ENCODE results near the gene SRC. TPM values are rescaled to one million over a fixed set of nuclear protein-coding genes. Genes with fewer than 3 reads are reported as not detected.

Gene SRC
- total and polyA plus RNA-seq, 2 donors (not counting 3 experiments of a cell fraction or from before 2014, with no cell fraction given) = 22.6 to 29.4 TPM

DNA sequence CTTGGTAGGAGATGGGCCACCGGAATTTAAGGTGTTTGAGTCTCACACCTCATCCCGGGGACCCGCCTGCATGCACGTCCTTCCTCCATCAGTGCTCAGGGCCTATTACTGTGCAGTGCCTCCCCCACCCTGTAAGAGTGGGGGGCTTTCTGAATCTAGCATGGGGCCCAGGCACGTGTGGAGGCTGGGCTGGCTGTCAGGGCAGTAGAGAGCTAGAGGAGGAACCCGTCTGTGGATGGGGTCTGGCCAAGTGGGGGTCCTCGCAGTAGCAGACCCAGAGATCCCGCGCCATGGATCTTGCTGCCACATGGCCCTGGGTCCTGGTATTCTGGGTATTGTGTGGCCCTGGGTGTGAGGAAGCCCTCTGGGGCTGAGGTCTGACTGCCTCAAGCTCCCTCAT is 42.9 kb downstream of the SRC start:
- CTCF ChIA-PET = no interaction called here
- Histone ChIP-seq H3K4me1 (ENCODE audit: control insufficient read depth, extremely low read depth, insufficient read depth, low read length) (peaks cover 7% of the 10 kb centered on the region), H2AFZ (ENCODE audit: low read depth, low read length) (no peak overlapping the region), H3K9me3 (replicated peaks; ENCODE audit: control insufficient read depth, insufficient read depth, low read length) (no peaks in the 10 kb centered on the region), H3K4me2 (ENCODE audit: insufficient read depth, low read length) (no peak overlapping the region), H3K4me3 (replicated peaks in 1 of 3; ENCODE audit: insufficient read depth in 1 of 3, low read depth in 1 of 3, low read length in 3 of 3) (no peak overlapping the region), H3K36me3 (ENCODE audit: control insufficient read depth in 2 of 2, extremely low read depth in 1 of 2, insufficient read depth in 2 of 2, low read length in 2 of 2) (peaks cover 0 to 12% of the 10 kb centered on the region in 2 experiments), H3K27me3 (ENCODE audit: control insufficient read depth in 2 of 2, insufficient read depth in 2 of 2, low read length in 2 of 2) (no peaks in the 10 kb centered on the region), H4K20me1 (replicated peaks; ENCODE audit: control insufficient read depth, extremely low read depth, insufficient read depth, low read length) (no peaks in the 10 kb centered on the region), H3K9ac (replicated peaks; ENCODE audit: extremely low read depth, insufficient read depth, low read length) (no peak overlapping the region), H3K27ac (ENCODE audit: insufficient read depth, low read depth, low read length) (no peak overlapping the region), H3K79me2 (ENCODE audit: control insufficient read depth, insufficient read depth, low read length) (no peaks in the 10 kb centered on the region), H3K9me1 (replicated peaks; ENCODE audit: control insufficient read depth, extremely low read depth, insufficient read depth, low read length) (no peaks in the 10 kb centered on the region)
- DNase-seq (ENCODE audit: low read depth, low spot score) (no peak), FAIRE-seq (no peak)
- dilution Hi-C loops (cut with MboI; ENCODE audit: extremely low pct_ligation_motif_present, low sequenced_read_pairs) = no loop called here
- POLR2A ChIA-PET = no interaction called here
- no TSS peak for BruUV-seq (replicated peaks)
- TF ChIP-seq JUN (IDR thresholded peaks at IDR 0.05; ENCODE audit: borderline replicate concordance, insufficient read depth, insufficient read length, low read depth) (no peak), POLR2AphosphoS5 (IDR thresholded peaks at IDR 0.05; ENCODE audit: insufficient read depth, low read depth, low read length) (no peak), POLR2A (IDR thresholded peaks at IDR 0.05; ENCODE audit: low read depth, low read length) (no peak), MYC (IDR thresholded peaks at IDR 0.05; ENCODE audit: low read depth, low read length) (no peak)
- TF ChIP-seq, protein P1, sequence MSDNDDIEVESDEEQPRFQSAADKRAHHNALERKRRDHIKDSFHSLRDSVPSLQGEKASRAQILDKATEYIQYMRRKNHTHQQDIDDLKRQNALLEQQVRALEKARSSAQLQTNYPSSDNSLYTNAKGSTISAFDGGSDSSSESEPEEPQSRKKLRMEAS (IDR thresholded peaks at IDR 0.05; ENCODE audit: insufficient read depth, insufficient read length) = no peak
- intact Hi-C loops (cut with micrococcal nuclease) = no loop called here

DNA sequence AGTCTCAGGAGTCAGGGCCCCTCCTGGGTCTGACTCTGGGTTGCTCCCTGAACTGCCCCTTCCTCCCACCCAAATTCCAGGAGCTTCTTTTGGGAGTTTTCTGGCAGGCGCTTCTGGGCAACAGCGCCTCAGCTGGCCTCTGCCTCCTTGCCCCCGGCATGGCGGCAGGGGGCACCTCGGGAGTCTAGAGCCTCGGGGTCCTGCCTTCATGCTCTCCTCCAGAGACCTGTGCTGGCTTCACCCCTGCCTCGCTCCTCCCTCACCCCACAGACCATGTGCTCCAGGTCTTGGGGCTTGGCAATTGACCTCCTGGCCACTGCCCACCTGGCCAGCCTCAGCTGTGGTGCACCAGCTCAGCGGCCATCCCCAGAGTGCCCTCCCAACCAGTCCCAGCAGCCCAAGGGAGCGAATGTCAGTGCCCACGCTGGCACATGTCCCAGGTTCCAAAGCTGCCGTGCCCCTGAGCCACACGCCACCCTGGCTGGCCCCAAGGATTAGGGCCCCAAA is 43.4 kb downstream of the SRC start:
- Histone ChIP-seq H3K36me3 (ENCODE audit: control insufficient read depth in 2 of 2, extremely low read depth in 1 of 2, insufficient read depth in 2 of 2, low read length in 2 of 2) (peaks cover 0 to 12% of the 10 kb centered on the region in 2 experiments), H3K27ac (ENCODE audit: insufficient read depth, low read depth, low read length) (no peak overlapping the region), H4K20me1 (replicated peaks; ENCODE audit: control insufficient read depth, extremely low read depth, insufficient read depth, low read length) (no peaks in the 10 kb centered on the region), H3K27me3 (ENCODE audit: control insufficient read depth in 2 of 2, insufficient read depth in 2 of 2, low read length in 2 of 2) (no peaks in the 10 kb centered on the region), H3K9me3 (replicated peaks; ENCODE audit: control insufficient read depth, insufficient read depth, low read length) (no peaks in the 10 kb centered on the region), H2AFZ (ENCODE audit: low read depth, low read length) (no peak overlapping the region), H3K4me1 (ENCODE audit: control insufficient read depth, extremely low read depth, insufficient read depth, low read length) (peaks cover 3% of the 10 kb centered on the region), H3K4me2 (ENCODE audit: insufficient read depth, low read length) (no peak overlapping the region), H3K4me3 (replicated peaks in 1 of 3; ENCODE audit: insufficient read depth in 1 of 3, low read depth in 1 of 3, low read length in 3 of 3) (no peak overlapping the region), H3K9me1 (replicated peaks; ENCODE audit: control insufficient read depth, extremely low read depth, insufficient read depth, low read length) (no peaks in the 10 kb centered on the region), H3K9ac (replicated peaks; ENCODE audit: extremely low read depth, insufficient read depth, low read length) (no peak overlapping the region), H3K79me2 (ENCODE audit: control insufficient read depth, insufficient read depth, low read length) (no peaks in the 10 kb centered on the region)
- BruUV-seq (replicated peaks) = no TSS peak
- no peak for DNase-seq (ENCODE audit: low read depth, low spot score)
- CTCF ChIA-PET = interaction anchor here (0.6 kb wide), 1 partner anchor 112 kb away, joined by 3 read pairs; no protein-coding TSS in a partner anchor
- dilution Hi-C loops (cut with MboI; ENCODE audit: extremely low pct_ligation_motif_present, low sequenced_read_pairs) = no loop called here
- TF ChIP-seq POLR2A (IDR thresholded peaks at IDR 0.05; ENCODE audit: low read depth, low read length) (no peak), FOS (IDR thresholded peaks at IDR 0.05; ENCODE audit: borderline replicate concordance, insufficient read depth, low read length) (no peak), JUN (IDR thresholded peaks at IDR 0.05; ENCODE audit: borderline replicate concordance, insufficient read depth, insufficient read length, low read depth) (no peak), EZH2 (IDR thresholded peaks at IDR 0.05; ENCODE audit: borderline replicate concordance, low read depth, low read length, severe bottlenecking) (no peak), MYC (IDR thresholded peaks at IDR 0.05; ENCODE audit: low read depth, low read length) (no peak), GATA2 (IDR thresholded peaks at IDR 0.05; ENCODE audit: insufficient read depth, insufficient read length, low read depth, low read length) (no peak), POLR2AphosphoS5 (IDR thresholded peaks at IDR 0.05; ENCODE audit: insufficient read depth, low read depth, low read length) (no peak)
- TF ChIP-seq, protein P1 (IDR thresholded peaks at IDR 0.05; ENCODE audit: insufficient read depth, insufficient read length) = no peak
- TF ChIP-seq, protein P2, sequence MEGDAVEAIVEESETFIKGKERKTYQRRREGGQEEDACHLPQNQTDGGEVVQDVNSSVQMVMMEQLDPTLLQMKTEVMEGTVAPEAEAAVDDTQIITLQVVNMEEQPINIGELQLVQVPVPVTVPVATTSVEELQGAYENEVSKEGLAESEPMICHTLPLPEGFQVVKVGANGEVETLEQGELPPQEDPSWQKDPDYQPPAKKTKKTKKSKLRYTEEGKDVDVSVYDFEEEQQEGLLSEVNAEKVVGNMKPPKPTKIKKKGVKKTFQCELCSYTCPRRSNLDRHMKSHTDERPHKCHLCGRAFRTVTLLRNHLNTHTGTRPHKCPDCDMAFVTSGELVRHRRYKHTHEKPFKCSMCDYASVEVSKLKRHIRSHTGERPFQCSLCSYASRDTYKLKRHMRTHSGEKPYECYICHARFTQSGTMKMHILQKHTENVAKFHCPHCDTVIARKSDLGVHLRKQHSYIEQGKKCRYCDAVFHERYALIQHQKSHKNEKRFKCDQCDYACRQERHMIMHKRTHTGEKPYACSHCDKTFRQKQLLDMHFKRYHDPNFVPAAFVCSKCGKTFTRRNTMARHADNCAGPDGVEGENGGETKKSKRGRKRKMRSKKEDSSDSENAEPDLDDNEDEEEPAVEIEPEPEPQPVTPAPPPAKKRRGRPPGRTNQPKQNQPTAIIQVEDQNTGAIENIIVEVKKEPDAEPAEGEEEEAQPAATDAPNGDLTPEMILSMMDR (IDR thresholded peaks at IDR 0.05; ENCODE audit: extremely low read depth in 1 of 2, insufficient read depth in 1 of 2, low read depth in 1 of 2, low read length in 2 of 2) = no peak
- intact Hi-C loops (cut with micrococcal nuclease) = no loop called here
- POLR2A ChIA-PET = no interaction called here
- no peak for FAIRE-seq

All from endothelial cell of umbilical vein (primary cell).